Pancreas (tissue), 10 donors: Measurements from ENCODE around the gene MALRD1. TPM values are rescaled to one million over a fixed set of nuclear protein-coding genes. Genes with fewer than 3 reads are reported as not detected.

Experiments
- ATAC-seq, 4 donors: fragments of 200-7000 bp; cut with Tn5 transposase; one replicate each; pipeline versions ENCODE4 v1.8.0 to v1.9.1; 2020; ENCODE audit warnings: mild to moderate bottlenecking in 4 of 4, moderate library complexity in 4 of 4
- DNase-seq, 6 donors: peaks; one replicate each; pipeline ENCODE4 v3.0.0-alpha.2; 2020
- FAIRE-seq: peaks from 2 replicates; lab custom pipeline; 2012; peaks lifted over from hg19 to GRCh38; lab: Jason Lieb, UNC
- H3K27ac ChIP-seq, 4 donors: fragments of 200-600 bp; sonication (generic); 1 replicate in 3 of 4; 2 replicates in 1 of 4; pipeline versions ENCODE4 v1.5.0 to v1.8.0; 2020
- H3K27me3 ChIP-seq, 4 donors: fragments of 200-600 bp; one replicate each; pipeline ENCODE4 v1.8.0; 2021
- H3K36me3 ChIP-seq, 3 donors: fragments of 200-600 bp; sonication (generic) in 1 of 3; one replicate each; pipeline versions ENCODE4 v1.5.0 to v1.8.0; 2020 to 2021
- H3K4me1 ChIP-seq, 3 donors: fragments of 200-600 bp; one replicate each; pipeline ENCODE4 v1.8.0; 2021
- H3K4me3 ChIP-seq, 4 donors: fragments of 200-600 bp; sonication (generic) in 2 of 4; one replicate each; pipeline versions ENCODE4 v1.5.0 to v1.8.0; 2020 to 2021
- H3K9me3 ChIP-seq, 4 donors: fragments of 200-600 bp; one replicate each; pipeline ENCODE4 v1.8.0; 2021
- WGBS, 2 donors: extraction: QIAGEN DNeasy Blood & Tissue Kit; methylation state at CpG; one replicate each; pipeline ENCODE4 v1.1.7; 2013; 5-methylcytosine and 5-hydroxymethylcytosine counted together
- intact Hi-C, 3 donors: fragments of 100-400 bp; cut with DNase I; formaldehyde crosslinking; loops; one replicate each; pipeline versions ENCODE4 v1.11.1 to v1.14.2; 2022
- polyA plus RNA-seq, 2 donors: library from polyadenylated mRNA; stranded (reverse); fragments of 200-250 nt; gene quantifications; one replicate each; pipeline ENCODE4 v1.2.3, GENCODE V29; 2013
- total RNA-seq, 6 donors: library from RNA; stranded (reverse); fragmentation: NEBNext Ultra II Directional in 4 of 6; extraction: Animal tissue kit (Norgen Biotek cat#: 25700) in 4 of 6; gene quantifications; one replicate each; pipeline versions ENCODE4 v1.2.1 to v1.2.4, GENCODE V29; 2021 to 2023
- TF ChIP-seq, protein P1 (sequence below), 4 donors: fragments of 200-600 bp; sonication (generic) in 3 of 4; IDR thresholded peaks; one replicate each; pipeline versions ENCODE4 v1.5.0 to v1.8.0; 2021; ENCODE audit warnings: antibody characterized with exemption in 4 of 4
- donor health status: healthy with polysubstance abuse.
- donor health status: DM: no; HTN: no; CAD: no; lungs with moderate emphysema.
- donor health status: DM: no; HTN: no; CAD: no.
- donor health status: control.
- donor health status: control.
- donor health status: Bipolar disorder and iron deficiency.
- donor health status: DM: yes; HTN: yes; CAD: no.
- donor health status: DM: no; HTN: no; CAD: no.
- donor health status: DM: no; HTN: no; CAD: no.
- donor health status: DM: yes; HTN: yes; CAD: no.

The MALRD1 gene
- total and polyA plus RNA-seq, 8 donors, result 0.13 to 0.87 (median 0.31) TPM; not detected in 5

DNA sequence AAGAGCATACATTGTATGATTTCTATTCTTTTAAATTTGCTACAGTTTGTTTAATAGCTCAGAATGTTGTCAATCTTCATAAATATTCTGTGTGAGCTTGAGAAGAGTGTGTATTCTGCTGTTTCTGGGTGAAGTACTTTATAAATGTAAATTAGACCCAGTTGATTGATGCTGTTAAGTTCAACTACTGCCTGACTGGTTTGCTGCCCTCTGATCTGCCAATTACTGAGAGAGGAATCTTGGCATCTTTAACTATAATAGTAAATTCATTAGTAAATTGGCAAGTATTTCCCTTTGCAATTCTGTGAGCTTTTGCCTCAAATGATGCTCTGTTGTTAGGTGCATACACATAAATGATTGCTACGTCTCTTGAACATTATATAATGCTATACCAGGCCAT is 512.6 kb downstream of the MALRD1 start:
- TF ChIP-seq, protein P1, sequence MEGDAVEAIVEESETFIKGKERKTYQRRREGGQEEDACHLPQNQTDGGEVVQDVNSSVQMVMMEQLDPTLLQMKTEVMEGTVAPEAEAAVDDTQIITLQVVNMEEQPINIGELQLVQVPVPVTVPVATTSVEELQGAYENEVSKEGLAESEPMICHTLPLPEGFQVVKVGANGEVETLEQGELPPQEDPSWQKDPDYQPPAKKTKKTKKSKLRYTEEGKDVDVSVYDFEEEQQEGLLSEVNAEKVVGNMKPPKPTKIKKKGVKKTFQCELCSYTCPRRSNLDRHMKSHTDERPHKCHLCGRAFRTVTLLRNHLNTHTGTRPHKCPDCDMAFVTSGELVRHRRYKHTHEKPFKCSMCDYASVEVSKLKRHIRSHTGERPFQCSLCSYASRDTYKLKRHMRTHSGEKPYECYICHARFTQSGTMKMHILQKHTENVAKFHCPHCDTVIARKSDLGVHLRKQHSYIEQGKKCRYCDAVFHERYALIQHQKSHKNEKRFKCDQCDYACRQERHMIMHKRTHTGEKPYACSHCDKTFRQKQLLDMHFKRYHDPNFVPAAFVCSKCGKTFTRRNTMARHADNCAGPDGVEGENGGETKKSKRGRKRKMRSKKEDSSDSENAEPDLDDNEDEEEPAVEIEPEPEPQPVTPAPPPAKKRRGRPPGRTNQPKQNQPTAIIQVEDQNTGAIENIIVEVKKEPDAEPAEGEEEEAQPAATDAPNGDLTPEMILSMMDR (IDR thresholded peaks at IDR 0.05), result no peak
- intact Hi-C loops, result no loop called here
- DNase-seq (no peak), FAIRE-seq (no peak), ATAC-seq (no peak)
- Histone ChIP-seq H3K4me1 (no peaks in the 10 kb centered on the region), H3K27me3 (no peaks in the 10 kb centered on the region), H3K27ac (no peak overlapping the region), H3K36me3 (no peaks in the 10 kb centered on the region), H3K9me3 (no peaks in the 10 kb centered on the region), H3K4me3 (no peak overlapping the region)
- WGBS, 2 donors, result 67 to 86% methylated on average over 1 of the region's 1 CpG

DNA sequence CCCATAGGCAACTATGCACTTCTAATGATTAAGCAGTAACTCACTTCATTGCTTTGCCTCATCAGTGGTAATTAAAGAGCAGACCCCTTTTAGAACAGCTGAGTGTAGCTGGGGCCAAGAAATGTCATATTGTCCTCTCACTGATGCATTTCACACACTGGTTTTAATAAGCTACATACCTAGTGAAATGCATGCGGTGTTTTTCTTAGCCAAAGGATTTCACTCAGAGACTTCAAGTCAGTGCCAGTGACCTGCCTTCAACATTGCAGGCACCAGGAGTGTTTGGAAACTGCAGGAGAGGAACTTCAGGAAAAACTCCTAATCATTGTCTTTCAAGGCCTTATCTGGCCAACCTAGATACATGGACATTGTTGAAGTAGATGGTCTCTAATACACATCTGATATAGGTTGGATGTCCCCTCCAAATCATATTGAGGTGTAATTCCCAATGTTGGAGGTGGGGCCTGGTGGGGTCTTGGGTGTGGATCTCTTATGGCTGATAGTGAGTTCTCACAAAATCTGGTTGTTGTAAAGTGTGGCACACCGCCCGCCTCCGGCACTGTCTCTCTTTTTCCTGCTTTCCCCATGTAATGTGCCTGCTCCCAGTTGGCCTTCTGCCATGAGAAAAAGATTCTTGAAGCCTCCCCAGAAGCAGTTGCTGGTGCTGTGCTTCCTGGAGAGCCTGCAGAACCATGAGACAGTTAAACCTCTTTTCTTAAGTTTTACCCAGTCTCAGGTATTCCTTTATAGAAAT is 515.0 kb downstream of the MALRD1 start:
- no peak for DNase-seq
- no peak for ATAC-seq

DNA sequence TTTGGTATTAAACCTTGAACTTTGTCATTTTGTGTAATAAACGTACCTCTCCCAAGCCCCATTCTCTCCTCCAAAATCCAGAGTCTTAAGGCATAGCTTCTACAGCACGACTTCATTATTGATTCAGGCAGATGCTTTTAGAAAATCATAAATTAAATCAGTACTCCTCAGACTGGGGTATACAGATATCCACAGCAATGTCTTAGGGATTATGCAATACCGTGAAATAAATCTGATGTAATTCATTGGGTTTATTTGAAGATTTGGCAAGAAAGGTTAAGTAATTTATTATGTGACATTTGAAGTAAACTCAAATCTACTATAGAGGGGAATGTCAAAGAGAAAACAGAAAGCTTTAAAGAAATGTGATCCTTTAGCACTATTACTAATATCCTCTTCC is 521.5 kb downstream of the MALRD1 start:
- no peaks in the 10 kb centered on the region for H3K4me1 ChIP-seq
- ATAC-seq (no peak), FAIRE-seq (no peak), DNase-seq (no peak)
- TF ChIP-seq, protein P1 (IDR thresholded peaks at IDR 0.05), result no peak
- no peaks in the 10 kb centered on the region for H3K36me3 ChIP-seq
- no peak overlapping the region for H3K4me3 ChIP-seq
- intact Hi-C loops, result no loop called here
- 37 to 58% methylated on average over 3 of the region's 3 CpGs for WGBS, 2 donors
- no peaks in the 10 kb centered on the region for H3K9me3 ChIP-seq
- H3K27ac ChIP-seq, result no peak overlapping the region
- H3K27me3 ChIP-seq, result no peaks in the 10 kb centered on the region

More for the DNA sequence above, 515.0 kb downstream of the MALRD1 start:
- WGBS, 2 donors, result 81 to 93% methylated on average over 4 of the region's 4 CpGs
- intact Hi-C loops, result no loop called here
- H3K36me3 ChIP-seq, result no peaks in the 10 kb centered on the region
- TF ChIP-seq, protein P1 (IDR thresholded peaks at IDR 0.05), result no peak
- H3K27ac ChIP-seq, result no peak overlapping the region
- H3K4me3 ChIP-seq, result no peak overlapping the region
- no peaks in the 10 kb centered on the region for H3K4me1 ChIP-seq
- FAIRE-seq, result no peak
- no peaks in the 10 kb centered on the region for H3K9me3 ChIP-seq
- H3K27me3 ChIP-seq, result no peaks in the 10 kb centered on the region

DNA sequence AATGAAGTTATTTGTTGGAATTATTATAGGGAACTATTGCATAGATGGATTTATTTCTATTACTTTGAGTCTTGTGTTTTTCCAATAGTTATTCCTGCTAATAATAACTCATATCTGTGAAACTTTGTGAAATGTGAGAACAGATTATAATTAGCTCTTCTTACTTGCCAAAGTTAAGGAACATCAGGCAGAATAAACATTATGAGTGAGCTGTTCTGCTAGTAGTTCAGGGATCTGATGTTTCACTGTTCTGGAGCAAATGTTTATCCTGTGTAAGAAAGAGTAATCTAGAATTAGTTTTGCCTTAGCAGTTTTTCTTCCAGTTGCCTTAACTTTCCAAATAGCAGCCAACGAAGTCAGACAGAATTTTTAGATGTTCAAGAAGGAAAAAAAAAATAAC is 522.4 kb downstream of the MALRD1 start:
- Histone ChIP-seq H3K27me3 (no peaks in the 10 kb centered on the region), H3K27ac (no peak overlapping the region), H3K4me3 (no peak overlapping the region), H3K36me3 (no peaks in the 10 kb centered on the region), H3K4me1 (no peaks in the 10 kb centered on the region), H3K9me3 (no peaks in the 10 kb centered on the region)
- WGBS, 2 donors, result 23 to 40% methylated on average over 1 of the region's 1 CpG
- ATAC-seq (no peak), DNase-seq (no peak), FAIRE-seq (no peak)
- TF ChIP-seq, protein P1 (IDR thresholded peaks at IDR 0.05), result no peak
- intact Hi-C loops, result no loop called here

DNA sequence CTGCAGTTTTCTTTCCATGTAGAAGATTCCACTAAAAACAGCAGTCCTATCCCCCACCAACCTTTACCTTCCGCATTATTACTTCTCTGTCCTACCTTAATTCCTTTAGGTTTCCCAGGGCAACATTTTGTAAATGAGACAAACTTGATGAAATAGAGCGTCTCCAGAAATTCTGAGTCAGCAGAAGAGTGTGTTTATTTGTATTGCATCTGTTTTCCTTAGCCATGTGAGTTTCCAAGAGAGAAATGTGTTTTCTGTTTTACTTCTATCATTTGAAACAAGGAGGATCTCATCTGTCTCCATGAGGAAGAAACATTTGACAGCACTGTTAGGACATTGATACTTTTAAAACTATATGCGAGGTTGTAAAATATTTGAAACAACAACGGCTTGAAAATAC is 523.5 kb downstream of the MALRD1 start:
- H3K4me3 ChIP-seq, result no peak overlapping the region
- FAIRE-seq, result no peak
- no peak for DNase-seq
- no peaks in the 10 kb centered on the region for H3K4me1 ChIP-seq
- no peak overlapping the region for H3K27ac ChIP-seq
- intact Hi-C loops, result no loop called here
- H3K36me3 ChIP-seq, result no peaks in the 10 kb centered on the region
- no peak for ATAC-seq
- H3K27me3 ChIP-seq, result no peaks in the 10 kb centered on the region
- H3K9me3 ChIP-seq, result no peaks in the 10 kb centered on the region
- TF ChIP-seq, protein P1 (IDR thresholded peaks at IDR 0.05), result no peak
- WGBS, 2 donors, result 69 to 78% methylated on average over 4 of the region's 4 CpGs
